Spinal cord (tissue), 10 donors: ENCODE data around the gene SLMAP. TPM values are rescaled to one million over a fixed set of nuclear protein-coding genes. Genes with fewer than 3 reads are reported as not detected.
A peak's percentile ranks its signal among the peaks of the same experiment; 100 is the strongest.

Experiments used
- DNase-seq, 6 donors: peaks; one replicate each; pipeline versions ENCODE4 v3.0.0 to v3.0.0-alpha.2; 2013 to 2015; ENCODE audit warnings: low spot score in 6 of 6, low read depth in 4 of 6
- H3K27ac ChIP-seq: one replicate; pipeline ENCODE4 v1.5.1; 2013; ENCODE audit warnings: low read depth, low read length, control low read depth
- H3K27me3 ChIP-seq: one replicate; pipeline ENCODE4 v1.6.1; 2013; ENCODE audit warnings: low read length; ENCODE audit not compliant: control insufficient read depth, insufficient read depth
- H3K36me3 ChIP-seq: one replicate; pipeline ENCODE4 v1.6.1; 2013; ENCODE audit warnings: low read length; ENCODE audit not compliant: control insufficient read depth, insufficient read depth
- H3K4me1 ChIP-seq: one replicate; pipeline ENCODE4 v1.6.1; 2013; ENCODE audit warnings: low read length; ENCODE audit not compliant: control insufficient read depth, insufficient read depth
- H3K4me3 ChIP-seq: one replicate; pipeline ENCODE4 v1.5.1; 2013; ENCODE audit warnings: low read depth, low read length, control low read depth
- H3K9me3 ChIP-seq: one replicate; pipeline ENCODE4 v1.6.1; 2013; ENCODE audit warnings: low read length; ENCODE audit not compliant: control insufficient read depth, insufficient read depth
- whole genome bisulfite sequencing: methylation state at CpG from one replicate; pipeline ENCODE4 v1.1.5; 2013; ENCODE audit warnings: missing lambda C conversion rate; ENCODE audit not compliant: insufficient coverage; 5-methylcytosine and 5-hydroxymethylcytosine counted together
- polyA plus RNA-seq, 2 donors: library from polyadenylated mRNA; unstranded; fragments of 120-200 nt; gene quantifications; one replicate each; pipeline ENCODE4 v1.2.1, GENCODE V29; 2013; ENCODE audit not compliant: insufficient read length in 2 of 2
- total RNA-seq, 2 donors: library from RNA; depleted of rRNA in 1 of 2; stranded (reverse); fragments of 120-200 nt in 1 of 2; fragments of >200 nt in 1 of 2; gene quantifications; one replicate each; pipeline versions ENCODE4 v1.2.3 to v1.2.4, GENCODE V29; 2013 to 2014
- donor health status: healthy.

SLMAP gene
- total and polyA plus RNA-seq, 4 donors, result 36.3 to 80.9 (median 40.6) TPM

- WGBS, result no CpG with 5 or more reads among the region's 2 CpGs
- no peaks in the 10 kb centered on the region for H3K9me3 ChIP-seq
- peaks cover 4% of the 10 kb centered on the region for H3K4me1 ChIP-seq
- H3K27ac ChIP-seq, result no peak overlapping the region
- no peak overlapping the region for H3K4me3 ChIP-seq
- DNase-seq, result no peak
- no peaks in the 10 kb centered on the region for H3K27me3 ChIP-seq
- H3K36me3 ChIP-seq, result no peaks in the 10 kb centered on the region
Measured at GRCh38 chr3:57890874-57891273, 134.8 kb downstream of the SLMAP start.

- Histone ChIP-seq H3K36me3 (no peaks in the 10 kb centered on the region), H3K4me1 (peaks cover 4% of the 10 kb centered on the region), H3K27ac (no peak overlapping the region), H3K27me3 (no peaks in the 10 kb centered on the region), H3K4me3 (no peak overlapping the region), H3K9me3 (no peaks in the 10 kb centered on the region)
- no CpG with 5 or more reads among the region's 3 CpGs for WGBS
- DNase-seq, result no peak
Measured at GRCh38 chr3:57892423-57892822, 136.3 kb downstream of the SLMAP start.

- no peaks in the 10 kb centered on the region for H3K36me3 ChIP-seq
- H3K4me3 ChIP-seq, result no peak overlapping the region
- peaks cover 4% of the 10 kb centered on the region for H3K4me1 ChIP-seq
- H3K9me3 ChIP-seq, result no peaks in the 10 kb centered on the region
- WGBS, result no CpG with 5 or more reads among the region's 1 CpG
- H3K27ac ChIP-seq, result no peak overlapping the region
- H3K27me3 ChIP-seq, result no peaks in the 10 kb centered on the region
- DNase-seq, result no peak
Measured at GRCh38 chr3:57893156-57893555, 137.0 kb downstream of the SLMAP start.

GRCh38 chr3:57893668-57894067 is 137.6 kb downstream of the SLMAP start:
- Histone ChIP-seq H3K27me3 (no peaks in the 10 kb centered on the region), H3K9me3 (no peaks in the 10 kb centered on the region), H3K4me3 (no peak overlapping the region), H3K27ac (no peak overlapping the region), H3K4me1 (peaks cover 4% of the 10 kb centered on the region), H3K36me3 (no peaks in the 10 kb centered on the region)
- DNase-seq, result no peak
- no CpG with 5 or more reads among the region's 3 CpGs for WGBS

- peak in 1 of 6 donors; percentile 36 for DNase-seq
- Histone ChIP-seq H3K4me1 (peaks cover 4% of the 10 kb centered on the region), H3K36me3 (no peaks in the 10 kb centered on the region), H3K27me3 (no peaks in the 10 kb centered on the region), H3K9me3 (no peaks in the 10 kb centered on the region), H3K4me3 (no peak overlapping the region), H3K27ac (no peak overlapping the region)
- no CpG with 5 or more reads among the region's 4 CpGs for WGBS
Measured at GRCh38 chr3:57896031-57896430, 139.9 kb downstream of the SLMAP start.

- Histone ChIP-seq H3K4me3 (no peak overlapping the region), H3K27me3 (no peaks in the 10 kb centered on the region), H3K36me3 (no peaks in the 10 kb centered on the region), H3K4me1 (peaks cover 4% of the 10 kb centered on the region), H3K9me3 (no peaks in the 10 kb centered on the region), H3K27ac (no peak overlapping the region)
- WGBS, result no CpG with 5 or more reads among the region's 4 CpGs
- DNase-seq, result no peak
Measured at GRCh38 chr3:57896691-57897090, 140.6 kb downstream of the SLMAP start.

GRCh38 chr3:57900786-57901185 is 144.7 kb downstream of the SLMAP start:
- WGBS, result 100% methylated on average over 2 of the region's 2 CpGs
- H3K9me3 ChIP-seq, result no peaks in the 10 kb centered on the region
- no peak for DNase-seq
- H3K27ac ChIP-seq, result no peak overlapping the region
- no peaks in the 10 kb centered on the region for H3K4me1 ChIP-seq
- H3K27me3 ChIP-seq, result no peaks in the 10 kb centered on the region
- H3K36me3 ChIP-seq, result no peaks in the 10 kb centered on the region
- H3K4me3 ChIP-seq, result no peak overlapping the region

- no peak for DNase-seq
- no peaks in the 10 kb centered on the region for H3K9me3 ChIP-seq
- H3K4me3 ChIP-seq, result no peak overlapping the region
- no peaks in the 10 kb centered on the region for H3K4me1 ChIP-seq
- H3K27ac ChIP-seq, result no peak overlapping the region
- H3K27me3 ChIP-seq, result no peaks in the 10 kb centered on the region
- WGBS, result no CpG with 5 or more reads among the region's 3 CpGs
- H3K36me3 ChIP-seq, result no peaks in the 10 kb centered on the region
Measured at GRCh38 chr3:57903124-57903890, 147.2 kb downstream of the SLMAP start.

- peaks cover 25% of the 10 kb centered on the region for H3K36me3 ChIP-seq
- no peak overlapping the region for H3K4me3 ChIP-seq
- 80% methylated on average over 1 of the region's 2 CpGs for WGBS
- H3K9me3 ChIP-seq, result no peaks in the 10 kb centered on the region
- no peak for DNase-seq
- H3K4me1 ChIP-seq, result no peaks in the 10 kb centered on the region
- H3K27ac ChIP-seq, result no peak overlapping the region
- H3K27me3 ChIP-seq, result no peaks in the 10 kb centered on the region
Measured at GRCh38 chr3:57910990-57911389, 154.9 kb downstream of the SLMAP start.

GRCh38 chr3:57911593-57911992 is 155.5 kb downstream of the SLMAP start:
- no peak for DNase-seq
- Histone ChIP-seq H3K27me3 (no peaks in the 10 kb centered on the region), H3K4me3 (no peak overlapping the region), H3K27ac (no peak overlapping the region), H3K9me3 (no peaks in the 10 kb centered on the region), H3K36me3 (peaks cover 25% of the 10 kb centered on the region), H3K4me1 (no peaks in the 10 kb centered on the region)
- WGBS, result no CpG with 5 or more reads among the region's 2 CpGs
